ENCODE measurements around the gene RBM33.

RBM33 gene

DNA sequence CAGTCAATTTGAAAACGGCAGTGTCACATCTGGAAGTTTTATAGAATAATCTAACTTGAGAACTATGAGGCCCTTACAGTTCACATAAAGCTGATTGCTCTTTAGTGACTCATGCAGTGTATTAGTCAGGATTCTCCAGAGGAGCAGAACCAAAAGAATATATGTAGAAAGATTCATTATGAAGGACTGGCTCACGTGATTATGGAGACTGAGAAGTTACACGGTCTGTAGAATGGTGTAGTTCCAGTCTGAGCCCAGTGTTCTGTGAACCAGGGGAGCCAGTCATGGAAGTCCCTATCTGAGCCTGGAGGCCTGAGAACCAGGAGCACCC is 21.5 kb downstream of the RBM33 start:
- Histone ChIP-seq H3K27me3 (replicated peaks; ENCODE audit: control insufficient read depth, insufficient read depth, low read length) (no peaks in the 10 kb centered on the region), H3K4me1 (ENCODE audit: control insufficient read depth, insufficient read depth, low read length) (peaks cover 21% of the 10 kb centered on the region), H3K4me3 (ENCODE audit: low read length) (peak overlapping the region; percentile 57), H3K36me3 (ENCODE audit: control insufficient read depth, insufficient read depth, low read length, severe bottlenecking) (no peaks in the 10 kb centered on the region), H3K9ac (ENCODE audit: low read length) (no peak overlapping the region), H3K9me3 (ENCODE audit: control insufficient read depth, low read length) (no peaks in the 10 kb centered on the region)
- DNase-seq (ENCODE audit: low read depth): peak; percentile 90

GRCh38 chr7:155667241-155667829 is 22.9 kb downstream of the RBM33 start:
- no peaks in the 10 kb centered on the region for H3K27me3 ChIP-seq (replicated peaks; ENCODE audit: control insufficient read depth, insufficient read depth, low read length)
- H3K9me3 ChIP-seq (ENCODE audit: control insufficient read depth, low read length): no peaks in the 10 kb centered on the region
- no peak overlapping the region for H3K4me3 ChIP-seq (ENCODE audit: low read length)
- DNase-seq (ENCODE audit: low read depth): no peak
- H3K36me3 ChIP-seq (ENCODE audit: control insufficient read depth, insufficient read depth, low read length, severe bottlenecking): no peaks in the 10 kb centered on the region
- H3K9ac ChIP-seq (ENCODE audit: low read length): no peak overlapping the region
- H3K4me1 ChIP-seq (ENCODE audit: control insufficient read depth, insufficient read depth, low read length): peaks cover 25% of the 10 kb centered on the region

- Histone ChIP-seq H3K27me3 (replicated peaks; ENCODE audit: control insufficient read depth, insufficient read depth, low read length) (no peaks in the 10 kb centered on the region), H3K4me3 (ENCODE audit: low read length) (no peak overlapping the region), H3K9me3 (ENCODE audit: control insufficient read depth, low read length) (no peaks in the 10 kb centered on the region), H3K36me3 (ENCODE audit: control insufficient read depth, insufficient read depth, low read length, severe bottlenecking) (peaks cover 12% of the 10 kb centered on the region), H3K9ac (ENCODE audit: low read length) (no peak overlapping the region), H3K4me1 (ENCODE audit: control insufficient read depth, insufficient read depth, low read length) (peaks cover 25% of the 10 kb centered on the region)
- DNase-seq (ENCODE audit: low read depth): peak; percentile 39
Observed at GRCh38 chr7:155669717-155670505, 25.4 kb downstream of the RBM33 start.

DNA sequence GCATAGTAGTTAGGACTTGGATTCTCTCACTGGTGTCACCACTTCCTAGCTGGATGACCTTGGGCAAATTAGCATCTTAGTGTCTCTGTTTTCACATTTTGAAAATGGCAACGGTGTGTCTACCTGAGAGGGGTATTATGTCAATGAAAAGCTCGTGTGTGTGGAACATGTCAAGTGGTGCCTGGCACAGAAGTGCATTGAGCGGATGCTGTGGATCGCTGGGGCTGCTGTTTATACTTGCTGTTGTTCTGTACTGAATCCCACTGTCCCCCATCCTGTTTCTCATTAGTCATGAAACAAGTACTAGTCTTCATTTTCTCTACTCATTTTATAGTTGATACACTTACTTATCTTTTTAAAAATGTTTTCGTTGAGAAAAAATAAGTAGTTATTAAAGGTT is 26.1 kb downstream of the RBM33 start:
- no peak for DNase-seq (ENCODE audit: low read depth)
- Histone ChIP-seq H3K4me1 (ENCODE audit: control insufficient read depth, insufficient read depth, low read length) (peaks cover 19% of the 10 kb centered on the region), H3K36me3 (ENCODE audit: control insufficient read depth, insufficient read depth, low read length, severe bottlenecking) (peaks cover 12% of the 10 kb centered on the region)

DNA sequence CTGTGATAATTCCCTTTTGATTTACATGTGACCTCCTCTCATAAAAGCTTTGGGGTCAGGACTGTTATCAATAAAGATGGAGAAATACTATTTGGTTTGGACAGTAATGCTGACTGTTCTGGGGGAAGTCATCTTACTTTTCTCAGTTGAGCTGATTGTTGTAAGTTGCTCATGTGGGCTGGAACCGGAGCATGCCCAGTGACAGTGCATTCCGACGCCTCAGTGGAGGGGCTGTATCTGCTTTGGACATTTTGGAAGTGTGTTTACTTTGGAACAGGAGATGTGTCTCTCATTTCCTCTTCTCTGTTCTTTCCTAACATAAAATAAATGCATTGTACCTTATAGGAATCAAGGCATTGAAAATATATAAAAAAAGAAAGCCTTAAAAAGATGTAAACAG is 30.1 kb downstream of the RBM33 start:
- Histone ChIP-seq H3K27me3 (replicated peaks; ENCODE audit: control insufficient read depth, insufficient read depth, low read length) (no peaks in the 10 kb centered on the region), H3K36me3 (ENCODE audit: control insufficient read depth, insufficient read depth, low read length, severe bottlenecking) (peaks cover 26% of the 10 kb centered on the region), H3K4me3 (ENCODE audit: low read length) (no peak overlapping the region), H3K9me3 (ENCODE audit: control insufficient read depth, low read length) (no peaks in the 10 kb centered on the region), H3K4me1 (ENCODE audit: control insufficient read depth, insufficient read depth, low read length) (peaks cover 18% of the 10 kb centered on the region), H3K9ac (ENCODE audit: low read length) (no peak overlapping the region)
- DNase-seq (ENCODE audit: low read depth): no peak

More for the DNA sequence above, 26.1 kb downstream of the RBM33 start:
- Histone ChIP-seq H3K27me3 (replicated peaks; ENCODE audit: control insufficient read depth, insufficient read depth, low read length) (no peaks in the 10 kb centered on the region), H3K9me3 (ENCODE audit: control insufficient read depth, low read length) (no peaks in the 10 kb centered on the region), H3K4me3 (ENCODE audit: low read length) (no peak overlapping the region), H3K9ac (ENCODE audit: low read length) (no peak overlapping the region)

GRCh38 chr7:155676052-155676451 is 31.6 kb downstream of the RBM33 start:
- no peak overlapping the region for H3K4me3 ChIP-seq (ENCODE audit: low read length)
- H3K4me1 ChIP-seq (ENCODE audit: control insufficient read depth, insufficient read depth, low read length): peaks cover 11% of the 10 kb centered on the region
- peaks cover 40% of the 10 kb centered on the region for H3K36me3 ChIP-seq (ENCODE audit: control insufficient read depth, insufficient read depth, low read length, severe bottlenecking)
- no peak overlapping the region for H3K9ac ChIP-seq (ENCODE audit: low read length)
- DNase-seq (ENCODE audit: low read depth): no peak
- no peaks in the 10 kb centered on the region for H3K9me3 ChIP-seq (ENCODE audit: control insufficient read depth, low read length)
- no peaks in the 10 kb centered on the region for H3K27me3 ChIP-seq (replicated peaks; ENCODE audit: control insufficient read depth, insufficient read depth, low read length)

GRCh38 chr7:155677688-155678087 is 33.2 kb downstream of the RBM33 start:
- Histone ChIP-seq H3K9ac (ENCODE audit: low read length) (no peak overlapping the region), H3K9me3 (ENCODE audit: control insufficient read depth, low read length) (no peaks in the 10 kb centered on the region), H3K27me3 (replicated peaks; ENCODE audit: control insufficient read depth, insufficient read depth, low read length) (no peaks in the 10 kb centered on the region), H3K4me1 (ENCODE audit: control insufficient read depth, insufficient read depth, low read length) (peaks cover 13% of the 10 kb centered on the region), H3K36me3 (ENCODE audit: control insufficient read depth, insufficient read depth, low read length, severe bottlenecking) (peaks cover 51% of the 10 kb centered on the region), H3K4me3 (ENCODE audit: low read length) (no peak overlapping the region)
- DNase-seq (ENCODE audit: low read depth): no peak

GRCh38 chr7:155680124-155680523 is 35.7 kb downstream of the RBM33 start:
- Histone ChIP-seq H3K4me1 (ENCODE audit: control insufficient read depth, insufficient read depth, low read length) (peaks cover 13% of the 10 kb centered on the region), H3K27me3 (replicated peaks; ENCODE audit: control insufficient read depth, insufficient read depth, low read length) (no peaks in the 10 kb centered on the region), H3K4me3 (ENCODE audit: low read length) (no peak overlapping the region), H3K36me3 (ENCODE audit: control insufficient read depth, insufficient read depth, low read length, severe bottlenecking) (peaks cover 47% of the 10 kb centered on the region), H3K9ac (ENCODE audit: low read length) (no peak overlapping the region), H3K9me3 (ENCODE audit: control insufficient read depth, low read length) (no peaks in the 10 kb centered on the region)
- DNase-seq (ENCODE audit: low read depth): no peak

DNA sequence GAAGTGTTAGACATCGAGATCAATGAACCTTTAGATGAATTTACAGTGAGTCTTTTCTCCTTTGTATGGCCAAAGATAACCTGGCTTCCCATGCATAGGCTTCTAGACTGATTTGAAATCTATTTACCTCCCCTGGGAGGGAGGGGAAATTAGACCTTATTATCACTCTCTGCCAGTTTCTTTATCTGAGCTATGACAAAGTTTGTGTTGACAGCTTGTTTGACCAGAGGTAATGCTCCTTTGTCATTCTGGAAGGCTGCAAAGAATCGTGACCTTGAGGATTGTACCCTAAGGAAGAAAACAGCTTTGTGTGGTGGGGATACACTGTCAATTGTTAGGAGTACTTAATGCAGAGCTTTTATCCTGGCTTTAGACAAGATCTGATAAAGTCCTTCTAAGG is 36.4 kb downstream of the RBM33 start:
- H3K4me3 ChIP-seq (ENCODE audit: low read length): no peak overlapping the region
- H3K36me3 ChIP-seq (ENCODE audit: control insufficient read depth, insufficient read depth, low read length, severe bottlenecking): peaks cover 47% of the 10 kb centered on the region
- H3K27me3 ChIP-seq (replicated peaks; ENCODE audit: control insufficient read depth, insufficient read depth, low read length): no peaks in the 10 kb centered on the region
- no peaks in the 10 kb centered on the region for H3K9me3 ChIP-seq (ENCODE audit: control insufficient read depth, low read length)
- DNase-seq (ENCODE audit: low read depth): no peak
- no peak overlapping the region for H3K9ac ChIP-seq (ENCODE audit: low read length)
- peaks cover 13% of the 10 kb centered on the region for H3K4me1 ChIP-seq (ENCODE audit: control insufficient read depth, insufficient read depth, low read length)

GRCh38 chr7:155681663-155682062 is 37.2 kb downstream of the RBM33 start:
- Histone ChIP-seq H3K36me3 (ENCODE audit: control insufficient read depth, insufficient read depth, low read length, severe bottlenecking) (peaks cover 47% of the 10 kb centered on the region), H3K9ac (ENCODE audit: low read length) (no peak overlapping the region), H3K4me3 (ENCODE audit: low read length) (no peak overlapping the region), H3K27me3 (replicated peaks; ENCODE audit: control insufficient read depth, insufficient read depth, low read length) (no peaks in the 10 kb centered on the region), H3K4me1 (ENCODE audit: control insufficient read depth, insufficient read depth, low read length) (peaks cover 10% of the 10 kb centered on the region), H3K9me3 (ENCODE audit: control insufficient read depth, low read length) (no peaks in the 10 kb centered on the region)
- DNase-seq (ENCODE audit: low read depth): no peak

DNA sequence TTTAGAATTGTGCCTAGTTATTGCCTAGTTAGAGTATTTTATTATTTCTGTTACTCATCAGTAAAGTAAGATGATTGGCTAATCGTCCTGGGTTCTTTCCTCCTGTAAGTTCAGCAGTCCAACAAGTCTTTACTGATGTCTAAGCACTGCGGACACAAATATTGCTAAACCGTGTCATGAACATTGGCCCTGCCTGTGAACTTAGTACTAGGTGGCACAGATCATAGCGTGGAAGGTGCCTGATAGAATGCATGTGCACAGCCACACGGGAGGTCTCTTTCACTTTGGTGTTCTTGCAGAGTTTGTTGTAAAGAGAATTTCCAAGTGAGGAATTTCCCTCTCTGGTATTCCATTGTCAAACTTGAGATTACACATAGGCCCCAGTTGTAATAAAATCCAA is 38.0 kb downstream of the RBM33 start:
- no peak overlapping the region for H3K4me3 ChIP-seq (ENCODE audit: low read length)
- H3K4me1 ChIP-seq (ENCODE audit: control insufficient read depth, insufficient read depth, low read length): peaks cover 5% of the 10 kb centered on the region
- H3K27me3 ChIP-seq (replicated peaks; ENCODE audit: control insufficient read depth, insufficient read depth, low read length): no peaks in the 10 kb centered on the region
- DNase-seq (ENCODE audit: low read depth): no peak
- H3K9me3 ChIP-seq (ENCODE audit: control insufficient read depth, low read length): no peaks in the 10 kb centered on the region
- H3K36me3 ChIP-seq (ENCODE audit: control insufficient read depth, insufficient read depth, low read length, severe bottlenecking): peaks cover 47% of the 10 kb centered on the region
- no peak overlapping the region for H3K9ac ChIP-seq (ENCODE audit: low read length)

Data from adipocyte (in vitro differentiated cells).